GM12878 (cell line): ENCODE measurements around the gene ANKMY1. TPM values are rescaled to one million over a fixed set of nuclear protein-coding genes. Genes with fewer than 3 reads are reported as not detected.
A peak's percentile ranks its signal among the peaks of the same experiment; 100 is the strongest.

Experiments used
- ATAC-seq: fragments of 200-7000 bp; cut with Tn5 transposase; 3 replicates; pipeline ENCODE4 v1.9.1; 2020; ENCODE audit warnings: mild to moderate bottlenecking, moderate library complexity
- BruUV-seq: library from RNA; stranded (reverse); fragments of 400-500 nt; replicated peaks from 2 replicates; lab custom pipeline; 2021; lab: Mats Ljungman, UMichigan
- CTCF ChIA-PET: fragments of 300-600 bp; sonication (Branson Sonifier 250); formaldehyde crosslinking; extraction: SDS; loops from one replicate; lab custom pipeline; 2021; ENCODE audit warnings: inconsistent platforms; lab: Yijun Ruan, JAX
- POLR2A ChIA-PET: fragments of 350-600 bp; formaldehyde crosslinking; extraction: SDS; loops from one replicate; lab custom pipeline; 2021; ENCODE audit warnings: inconsistent platforms; lab: Charles Lee
- RAD21 ChIA-PET: fragments of 300-600 bp; sonication (Branson Sonifier 250); formaldehyde crosslinking; loops from one replicate; lab custom pipeline; 2023; ENCODE audit warnings: antibody characterized with exemption; ENCODE audit not compliant: unreplicated experiment; lab: Charles Lee
- SMC1A ChIA-PET: fragments of 300-600 bp; sonication (Branson Sonifier 250); formaldehyde crosslinking; loops from one replicate; lab custom pipeline; 2023; ENCODE audit not compliant: unreplicated experiment, uncharacterized antibody; lab: Charles Lee
- DNase-seq: peaks from one replicate; pipeline ENCODE4 v3.0.0-alpha.2; 2011; ENCODE audit warnings: low read depth, low spot score
- FAIRE-seq: peaks from 3 replicates; lab custom pipeline; 2011; peaks lifted over from hg19 to GRCh38; lab: Jason Lieb, UNC
- H2AFZ ChIP-seq: 2 replicates; pipeline ENCODE4 v1.6.0; 2011; ENCODE audit warnings: low read depth, low read length, control low read depth; ENCODE audit not compliant: control insufficient read depth
- H3K27ac ChIP-seq: 2 replicates; pipeline ENCODE4 v1.5.1; 2011; ENCODE audit warnings: control low read depth; ENCODE audit not compliant: control insufficient read depth, insufficient read depth
- H3K27me3 ChIP-seq, 2 experiments: replicated peaks in 1 of 2; 2 replicates each; pipeline versions ENCODE4 v1.6.0 to v1.6.1; 2011; ENCODE audit warnings: low read length in 1 of 2; ENCODE audit not compliant: control insufficient read depth in 2 of 2, insufficient read depth in 2 of 2
- H3K36me3 ChIP-seq, 2 experiments: 2 replicates each; pipeline ENCODE4 v1.5.1; 2011; ENCODE audit warnings: low read length in 1 of 2; ENCODE audit not compliant: control insufficient read depth in 2 of 2, insufficient read depth in 2 of 2
- H3K4me1 ChIP-seq: 2 replicates; pipeline ENCODE4 v1.6.1; 2011; ENCODE audit warnings: mild to moderate bottlenecking, low read length, moderate library complexity, mixed read lengths; ENCODE audit not compliant: control insufficient read depth, insufficient read depth
- H3K4me2 ChIP-seq: 2 replicates; pipeline ENCODE4 v1.6.0; 2011; ENCODE audit warnings: control low read depth; ENCODE audit not compliant: control insufficient read depth, insufficient read depth
- H3K4me3 ChIP-seq: fragments of 200-600 bp; sonication (generic); 2 replicates; pipeline ENCODE4 v1.5.1; 2016
- H3K79me2 ChIP-seq: 2 replicates; pipeline ENCODE4 v1.6.0; 2011; ENCODE audit warnings: low read length; ENCODE audit not compliant: control insufficient read depth, insufficient read depth
- H3K9ac ChIP-seq: 2 replicates; pipeline ENCODE4 v1.8.0; 2011; ENCODE audit warnings: low read length, control low read depth, mixed read lengths; ENCODE audit not compliant: control insufficient read depth, insufficient read depth
- H3K9me3 ChIP-seq: replicated peaks from 3 replicates; pipeline ENCODE4 v1.5.1; 2011; ENCODE audit warnings: mild to moderate bottlenecking, low read length; ENCODE audit not compliant: control insufficient read depth, insufficient read depth
- H4K20me1 ChIP-seq: 2 replicates; pipeline ENCODE4 v1.6.0; 2011; ENCODE audit not compliant: control insufficient read depth, insufficient read depth
- CBX5 ChIP-seq: sonication (generic); IDR thresholded peaks from 2 replicates; pipeline ENCODE4 v1.6.1; 2016; ENCODE audit warnings: low read depth, moderate library complexity, mild to moderate bottlenecking, inconsistent platforms
- CHD2 ChIP-seq: IDR thresholded peaks from 2 replicates; pipeline ENCODE4 v1.6.1; 2011; ENCODE audit warnings: low read depth, low read length, improper control_type of control experiment, borderline replicate concordance
- CREB1 ChIP-seq: IDR thresholded peaks from 2 replicates; pipeline ENCODE4 v1.6.1; 2012; ENCODE audit warnings: low read depth, mild to moderate bottlenecking, inconsistent platforms
- HDGF ChIP-seq: fragments of 450-650 bp; IDR thresholded peaks from 2 replicates; pipeline ENCODE4 v1.6.1; 2016; ENCODE audit warnings: antibody characterized with exemption
- SMAD1 ChIP-seq: fragments of 450-650 bp; IDR thresholded peaks from 2 replicates; pipeline ENCODE4 v1.6.1; 2018; ENCODE audit warnings: mild to moderate bottlenecking, low read depth; ENCODE audit not compliant: partially characterized antibody
- SPI1 ChIP-seq: IDR thresholded peaks from 2 replicates; pipeline ENCODE4 v1.6.1; 2011; ENCODE audit warnings: low read depth, mild to moderate bottlenecking, low read length, moderate library complexity, borderline replicate concordance; ENCODE audit not compliant: insufficient read depth
- TAF1 ChIP-seq: IDR thresholded peaks from 2 replicates; pipeline ENCODE4 v1.6.1; 2011; ENCODE audit warnings: mild to moderate bottlenecking, low read depth, low read length, borderline replicate concordance
- WGBS: methylation state at CpG from one replicate; pipeline ENCODE4 v1.1.6; 2016; ENCODE audit warnings: low lambda C conversion rate; ENCODE audit not compliant: insufficient replicate concordance, insufficient coverage; ENCODE audit errors: missing lambda C conversion rate; 5-methylcytosine and 5-hydroxymethylcytosine counted together
- in situ Hi-C: fragments of 300-500 bp; cut with MboI; formaldehyde crosslinking; loops from 9 replicates; pipeline ENCODE4 v1.14.3; 2018; ENCODE audit warnings: mixed read lengths
- intact Hi-C: fragments of 100-400 bp; cut with micrococcal nuclease; formaldehyde crosslinking; loops from one replicate; pipeline ENCODE4 v1.14.2; 2022; ENCODE audit not compliant: unreplicated experiment
- polyA plus RNA-seq, 11 experiments: library from polyadenylated mRNA; depleted of rRNA in 4 of 11; unstranded in 6 of 11; stranded (reverse) in 5 of 11; fragments of >200 nt; fragmentation: Nextera tagmentation in 4 of 11; fragmentation: Illumina TruSeq in 1 of 11; extraction: Ambion mirVana in 4 of 11; extraction: Trizol in 1 of 11; gene quantifications; 1 replicate in 1 of 11; 2 replicates in 10 of 11; pipeline versions ENCODE4 v1.2.1 to v1.2.3, GENCODE V29; 2011 to 2016; ENCODE audit warnings: inconsistent platforms in 2 of 11, missing spikeins in 2 of 11, low read depth in 1 of 11
- total RNA-seq, 4 experiments: library from RNA; depleted of rRNA in 3 of 4; stranded (reverse); fragments of >200 nt in 3 of 4; fragmentation: Illumina TruSeq in 1 of 4; extraction: Trizol in 1 of 4; gene quantifications; 2 replicates each; pipeline versions ENCODE4 v1.2.1 to v1.2.3, GENCODE V29; 2013 to 2021
- TF ChIP-seq, protein P1 (sequence below): fragments of 450-650 bp; IDR thresholded peaks from 2 replicates; pipeline ENCODE4 v1.6.1; 2017; ENCODE audit warnings: low read depth, mild to moderate bottlenecking, moderate library complexity

ANKMY1 gene
- total and polyA plus RNA-seq, 10 of the 15 experiments (the other 5 are each of a cell fraction or from before 2014, with no cell fraction given), result 1.1 to 15.3 (median 11.1) TPM

DNA sequence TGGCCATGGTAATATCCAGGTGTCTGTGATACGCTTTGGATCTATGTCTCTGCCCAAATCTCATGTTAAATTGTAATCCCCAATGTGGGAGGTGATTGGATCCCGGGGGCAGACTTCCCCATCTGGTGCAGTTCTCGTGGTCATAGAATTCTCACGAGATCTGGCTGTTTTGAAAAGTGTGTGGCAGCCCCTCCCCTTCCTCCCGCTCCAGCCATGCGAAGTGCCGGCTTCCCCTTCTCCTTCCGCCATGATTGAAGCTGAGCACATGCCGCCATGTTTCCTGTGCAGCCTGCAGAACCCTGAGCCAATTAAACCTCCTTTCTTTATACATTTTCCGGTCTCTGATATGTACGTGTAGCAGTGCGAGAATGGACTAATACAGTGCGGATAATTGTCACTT is 79.9 kb downstream of the ANKMY1 start:
- no peak overlapping the region for H3K9ac ChIP-seq
- intact Hi-C loops (no loop called here), in situ Hi-C loops (no loop called here)
- no peaks in the 10 kb centered on the region for H3K27me3 ChIP-seq
- ATAC-seq (no peak), FAIRE-seq (no peak), DNase-seq (no peak)
- no TSS peak for BruUV-seq
- SMC1A ChIA-PET, result no interaction called here
- no peaks in the 10 kb centered on the region for H3K4me1 ChIP-seq
- no peak overlapping the region for H3K4me2 ChIP-seq
- no peak overlapping the region for H3K27ac ChIP-seq
- 80% methylated on average over 13 of the region's 13 CpGs for WGBS
- RAD21 ChIA-PET, result no interaction called here
- POLR2A ChIA-PET, result no interaction called here
- H2AFZ ChIP-seq, result no peak overlapping the region
- H4K20me1 ChIP-seq, result no peaks in the 10 kb centered on the region
- CTCF ChIA-PET, result no interaction called here
- no peaks in the 10 kb centered on the region for H3K36me3 ChIP-seq
- no peak for TF ChIP-seq CREB1
- no peak for TF ChIP-seq CHD2
- no peak for TF ChIP-seq TAF1
- TF ChIP-seq HDGF, result no peak
- TF ChIP-seq, all 136 proteins: peak for 0
- no peaks in the 10 kb centered on the region; the same call in 1 of the 3 replicates for H3K9me3 ChIP-seq
- H3K4me3 ChIP-seq, result no peak overlapping the region
- no peaks in the 10 kb centered on the region for H3K79me2 ChIP-seq

DNA sequence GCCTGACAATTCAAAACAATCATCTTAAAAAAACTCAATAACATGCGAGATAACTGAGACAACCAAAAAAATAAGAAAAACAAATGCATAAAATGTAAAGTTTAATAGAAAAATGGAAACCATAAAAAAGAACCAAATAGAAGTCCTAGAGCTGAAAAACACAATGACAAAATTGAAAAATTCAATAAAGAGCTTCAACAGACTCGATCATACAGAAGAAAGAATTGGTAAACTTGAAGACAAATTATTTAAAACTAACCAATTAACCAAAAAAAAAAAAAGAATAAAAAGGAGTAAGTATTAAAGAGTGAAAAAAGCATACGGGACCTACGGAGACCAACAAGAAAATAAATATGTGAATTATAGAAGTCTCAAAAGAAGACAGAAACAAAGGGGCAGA is 84.6 kb downstream of the ANKMY1 start:
- no peak for ATAC-seq
- Histone ChIP-seq H3K4me1 (peaks cover 6% of the 10 kb centered on the region), H3K4me2 (no peak overlapping the region), H3K27me3 (no peaks in the 10 kb centered on the region), H3K27ac (no peak overlapping the region), H3K9me3 (peaks cover 3% of the 10 kb centered on the region; the same call in 2 of the 3 replicates), H4K20me1 (no peaks in the 10 kb centered on the region), H3K36me3 (no peaks in the 10 kb centered on the region), H3K79me2 (no peaks in the 10 kb centered on the region), H2AFZ (no peak overlapping the region), H3K9ac (no peak overlapping the region), H3K4me3 (no peak overlapping the region)
- POLR2A ChIA-PET, result no interaction called here
- intact Hi-C loops (no loop called here), in situ Hi-C loops (no loop called here)
- BruUV-seq, result no TSS peak
- no peak for DNase-seq
- TF ChIP-seq, protein P1, sequence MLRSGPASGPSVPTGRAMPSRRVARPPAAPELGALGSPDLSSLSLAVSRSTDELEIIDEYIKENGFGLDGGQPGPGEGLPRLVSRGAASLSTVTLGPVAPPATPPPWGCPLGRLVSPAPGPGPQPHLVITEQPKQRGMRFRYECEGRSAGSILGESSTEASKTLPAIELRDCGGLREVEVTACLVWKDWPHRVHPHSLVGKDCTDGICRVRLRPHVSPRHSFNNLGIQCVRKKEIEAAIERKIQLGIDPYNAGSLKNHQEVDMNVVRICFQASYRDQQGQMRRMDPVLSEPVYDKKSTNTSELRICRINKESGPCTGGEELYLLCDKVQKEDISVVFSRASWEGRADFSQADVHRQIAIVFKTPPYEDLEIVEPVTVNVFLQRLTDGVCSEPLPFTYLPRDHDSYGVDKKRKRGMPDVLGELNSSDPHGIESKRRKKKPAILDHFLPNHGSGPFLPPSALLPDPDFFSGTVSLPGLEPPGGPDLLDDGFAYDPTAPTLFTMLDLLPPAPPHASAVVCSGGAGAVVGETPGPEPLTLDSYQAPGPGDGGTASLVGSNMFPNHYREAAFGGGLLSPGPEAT, result no peak
- TF ChIP-seq SPI1 (no peak), CBX5 (0 out of 2 replicates have a peak, but pooled peaks have one; percentile 45), SMAD1 (no peak)
- WGBS, result 57% methylated on average over 4 of the region's 4 CpGs
- no peak for FAIRE-seq
- SMC1A ChIA-PET, result no interaction called here
- RAD21 ChIA-PET, result no interaction called here
- CTCF ChIA-PET, result interaction anchor here (0.6 kb wide), 1 partner anchor 1019 kb away, joined by 3 read pairs; no protein-coding TSS in a partner anchor
